GM18511 (cell line): ENCODE data around the gene SFN.
A peak's percentile ranks its signal among the peaks of the same experiment; 100 is the strongest.
"Not testable (repeated sequence)": the region's sequence is repeated elsewhere in the genome, so short reads cannot be mapped to it uniquely, and the experiment has no call there.

Experiments used
- ATAC-seq: cut with Tn5 transposase; IDR thresholded peaks from one replicate; pipeline ENCODE4 v1.9.1; 2021; ENCODE audit warnings: mild to moderate bottlenecking, moderate library complexity; ENCODE audit not compliant: unreplicated experiment

Gene SFN

GRCh38 chr1:26861889-26862378, 1.0 kb upstream of the SFN start:
- no peak for ATAC-seq

- no peak for ATAC-seq
Measured at GRCh38 chr1:26863685-26864077, 732 bp downstream of the SFN start.

- ATAC-seq: peak; percentile 86
Measured at GRCh38 chr1:26864610-26865480, 1.9 kb downstream of the SFN start.

GRCh38 chr1:26873097-26873496, 10.1 kb downstream of the SFN start:
- ATAC-seq: not testable (repeated sequence)

GRCh38 chr1:26874896-26875295, 11.9 kb downstream of the SFN start:
- no peak for ATAC-seq

DNA sequence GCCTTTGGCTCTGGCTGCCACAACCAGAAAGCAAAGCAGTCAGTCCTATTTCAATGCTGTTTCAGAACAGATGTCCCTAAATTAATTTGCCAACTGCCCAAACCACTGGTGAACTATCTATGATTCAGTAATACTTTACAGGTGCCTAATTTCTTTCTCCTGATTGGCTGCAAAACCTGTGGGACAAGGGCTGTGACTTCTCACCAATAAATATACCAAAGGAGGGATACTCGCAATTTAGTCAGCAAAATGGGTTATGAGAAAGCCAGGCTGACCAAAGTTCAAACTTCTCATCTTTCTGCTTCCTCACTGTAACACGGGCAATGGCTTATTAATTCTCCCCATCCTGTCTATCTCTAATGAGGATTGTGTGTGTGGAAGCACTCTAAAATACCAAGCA, 14.4 kb downstream of the SFN start:
- ATAC-seq: no peak

DNA sequence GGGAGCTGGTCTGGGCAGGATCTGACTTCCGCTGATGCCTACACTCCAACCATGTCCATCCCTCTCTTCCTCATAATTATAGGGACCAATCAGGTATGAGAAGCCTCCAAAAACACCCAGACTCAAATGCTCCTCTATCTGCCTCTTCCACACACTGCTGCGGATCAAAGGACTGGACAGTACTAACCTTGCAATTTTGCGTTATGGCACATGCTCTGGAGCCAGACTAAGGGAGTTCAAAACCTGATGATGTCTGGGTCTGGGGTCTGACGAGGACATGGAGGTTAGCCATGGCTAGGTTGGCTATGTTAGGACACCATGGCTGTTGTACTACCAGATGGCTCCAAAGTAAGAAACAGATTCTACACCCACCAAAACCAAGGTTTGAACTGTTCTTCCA, 16.8 kb downstream of the SFN start:
- ATAC-seq: no peak

DNA sequence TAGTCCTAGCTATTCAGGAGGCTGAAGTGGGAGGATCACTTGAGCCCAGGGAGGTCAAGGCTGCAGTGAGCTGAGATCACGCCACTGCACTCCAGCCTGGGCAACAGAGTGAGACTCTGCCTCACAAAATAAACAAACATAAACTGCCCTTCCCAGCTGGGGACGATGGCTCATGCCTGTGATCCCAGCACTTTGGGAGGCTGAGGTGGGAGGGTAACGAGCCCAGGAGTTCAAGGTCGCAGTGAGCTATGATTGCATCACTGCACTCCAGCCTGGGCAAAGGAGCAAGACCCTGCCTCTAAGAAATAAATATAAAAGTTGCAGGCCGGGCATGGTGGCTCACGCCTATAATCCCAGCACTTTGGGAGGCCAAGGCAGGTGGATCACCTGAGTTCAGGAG, 18.7 kb downstream of the SFN start:
- not testable (repeated sequence) for ATAC-seq

DNA sequence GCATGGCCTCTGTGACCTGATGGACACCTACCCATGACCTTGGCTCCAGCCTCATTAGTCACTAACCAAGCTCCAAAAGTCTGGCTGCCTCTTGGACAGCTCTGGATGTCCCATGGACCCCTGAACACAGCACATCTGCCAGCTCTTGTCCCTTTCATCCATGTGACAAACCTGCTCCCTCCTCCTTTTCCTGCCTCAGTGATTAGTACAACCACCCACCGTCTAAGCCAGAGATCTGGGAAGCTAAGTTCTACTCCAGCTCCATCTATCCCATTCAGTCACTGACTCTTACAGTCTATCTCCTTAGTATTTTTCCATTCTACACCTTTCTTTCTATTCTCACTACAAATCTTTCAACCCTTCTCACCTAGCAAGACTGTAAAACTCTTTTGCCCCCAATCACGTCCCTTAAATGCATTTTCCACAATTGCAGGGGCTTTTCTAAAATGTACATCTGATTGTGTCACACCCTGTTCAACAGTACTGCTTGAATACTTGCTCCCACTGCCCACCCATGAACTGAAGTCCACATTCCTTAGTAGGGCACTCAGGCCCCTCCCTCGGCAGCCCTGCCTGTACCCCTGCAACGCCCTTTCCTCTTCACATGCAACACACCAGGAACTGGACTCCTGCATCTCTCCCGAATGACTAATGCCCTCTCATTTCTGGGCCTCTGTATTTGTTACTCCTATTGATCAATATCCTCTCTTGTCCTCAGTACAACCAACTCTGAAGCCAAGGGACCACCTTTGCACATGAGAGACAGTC, 19.9 kb downstream of the SFN start:
- no peak for ATAC-seq

DNA sequence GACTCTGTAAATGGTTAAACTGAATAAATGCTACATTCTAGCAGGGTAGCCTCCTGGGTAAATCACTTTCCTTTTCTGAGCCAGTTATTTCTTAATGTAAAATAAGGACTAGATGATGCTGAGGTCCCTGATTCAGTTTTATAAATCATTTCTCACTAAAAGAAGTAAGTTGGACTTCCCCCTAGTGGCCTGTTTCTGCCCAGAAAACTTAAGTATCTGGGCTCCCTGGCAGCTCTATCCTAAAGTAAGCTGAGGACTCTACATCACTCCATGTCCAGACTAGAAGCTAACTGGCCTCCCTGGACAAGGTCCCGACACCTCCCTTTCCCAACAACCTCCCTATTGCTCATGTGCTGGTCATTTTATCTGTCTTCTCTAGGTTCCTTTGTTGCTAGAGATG, 24.2 kb downstream of the SFN start:
- no peak for ATAC-seq

DNA sequence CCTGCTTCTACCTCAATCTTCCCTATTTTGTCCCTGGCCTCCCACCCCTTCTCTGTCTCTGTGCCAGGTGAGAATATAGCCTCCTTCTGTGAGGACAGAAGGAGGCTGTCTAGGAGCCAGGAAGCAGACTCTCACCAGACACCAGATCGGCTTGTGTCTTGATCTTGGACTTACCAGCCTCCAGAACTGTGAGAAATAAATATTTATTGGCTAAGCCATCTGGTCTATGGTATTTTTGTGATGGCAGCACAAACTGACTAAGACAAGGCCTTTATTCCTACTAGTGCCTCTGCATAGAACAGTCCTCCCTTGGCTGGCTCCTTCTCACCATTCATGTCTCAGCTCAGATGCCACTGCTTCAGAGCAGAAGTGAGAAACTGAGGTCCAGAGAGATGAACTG, 25.3 kb downstream of the SFN start:
- no peak for ATAC-seq

DNA sequence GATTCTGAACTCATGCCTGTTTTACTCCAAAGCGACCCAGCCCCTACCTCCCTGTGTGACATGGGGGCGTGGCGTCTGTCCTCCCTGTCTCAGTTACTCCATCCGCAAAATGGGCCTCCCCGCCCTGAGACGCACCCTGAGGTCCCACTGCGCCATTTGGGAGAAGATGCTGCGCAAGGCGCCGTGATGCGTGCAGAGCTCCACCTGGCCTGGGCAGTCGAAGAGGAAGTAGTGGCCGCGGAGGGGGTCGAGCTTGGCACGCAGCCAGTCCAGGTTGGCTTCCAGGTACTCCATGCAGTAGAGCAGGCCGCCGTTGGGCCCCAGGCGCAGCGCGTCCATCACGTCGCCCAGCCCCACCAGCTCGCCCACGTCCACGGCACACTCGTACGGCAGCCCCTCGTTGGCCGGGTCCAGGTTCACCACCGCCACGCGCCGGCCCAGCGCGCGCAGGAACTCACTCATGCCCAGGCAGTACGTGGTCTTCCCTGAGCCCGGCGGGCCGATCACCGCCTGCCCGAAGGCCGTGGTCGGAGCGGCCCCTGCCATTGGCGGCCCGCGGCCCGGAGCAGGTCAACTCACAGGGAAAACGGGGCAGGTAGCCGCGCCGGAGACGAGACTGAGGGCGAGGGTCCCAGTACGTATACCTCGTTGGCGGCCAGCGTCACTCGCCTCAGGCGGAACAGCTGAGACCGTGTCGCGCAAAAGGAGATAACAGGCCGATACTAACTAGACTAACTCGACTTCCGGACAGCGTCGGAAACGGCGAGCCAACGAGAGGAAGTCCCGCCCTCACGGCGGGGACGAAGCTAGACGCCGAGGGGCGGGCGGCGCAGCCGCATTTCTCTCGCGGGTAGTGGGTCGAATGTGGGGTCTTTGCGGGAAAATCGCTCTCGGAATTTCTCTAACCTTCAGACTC, 26.9 kb downstream of the SFN start, which contains the start of gene GPN2:
GPN2 (minus strand) TSS at position 733 of the 916 bp plus-strand sequence; CDS start at position 546, 187 bp downstream.
- peak; percentile 91 for ATAC-seq

GRCh38 chr1:26890467-26890796, 27.5 kb downstream of the SFN start:
- peak; percentile 33 for ATAC-seq

GRCh38 chr1:26894263-26894662, 31.3 kb downstream of the SFN start:
- ATAC-seq: no peak

GRCh38 chr1:26897351-26897750, 34.4 kb downstream of the SFN start:
- no peak for ATAC-seq

DNA sequence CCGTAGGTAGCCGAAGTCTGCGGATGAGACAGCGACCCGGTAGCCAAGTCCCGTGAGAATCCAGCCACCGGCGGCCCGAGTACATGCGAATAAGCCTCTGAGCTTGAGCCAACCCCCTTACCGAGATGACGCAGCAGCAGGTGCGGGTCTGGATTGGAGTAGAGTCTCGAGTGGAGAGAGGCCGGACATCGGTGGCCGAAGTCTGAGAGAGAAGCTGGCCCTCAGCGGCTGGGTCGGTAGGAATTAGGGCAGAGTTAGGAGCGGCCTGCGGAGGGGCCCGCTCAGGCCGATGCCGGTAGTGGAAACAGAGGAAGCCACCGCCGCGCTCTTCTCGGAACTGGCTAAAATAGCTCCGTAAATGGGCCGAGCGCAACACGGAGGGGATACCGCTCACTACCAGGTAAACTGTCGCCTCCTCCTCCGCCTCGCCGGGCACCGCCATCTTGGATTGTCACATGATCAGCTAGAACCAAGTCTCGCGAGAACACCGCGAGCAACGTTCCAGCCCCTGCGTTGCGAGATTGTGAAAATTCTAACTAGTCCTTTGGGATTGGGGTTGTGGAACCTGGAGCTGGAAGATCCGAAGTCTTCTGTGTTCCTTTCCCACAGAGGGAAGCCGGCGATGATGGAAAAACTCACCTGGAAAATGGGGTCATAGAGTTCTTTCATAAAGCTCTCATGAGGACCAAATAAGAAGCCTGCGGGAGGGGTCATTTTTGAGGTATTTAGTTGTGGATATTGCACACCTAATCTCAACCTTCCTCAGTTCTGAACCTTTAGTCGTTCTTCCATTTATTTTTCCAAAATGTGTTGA, 37.3 kb downstream of the SFN start, which contains the start of gene GPATCH3:
GPATCH3 (minus strand) TSS at position 467 of the 814 bp plus-strand sequence; CDS start at position 442, 25 bp downstream.
- ATAC-seq: peak; percentile 69

GRCh38 chr1:26900815-26901511, 38.0 kb downstream of the SFN start:
- no peak for ATAC-seq

DNA sequence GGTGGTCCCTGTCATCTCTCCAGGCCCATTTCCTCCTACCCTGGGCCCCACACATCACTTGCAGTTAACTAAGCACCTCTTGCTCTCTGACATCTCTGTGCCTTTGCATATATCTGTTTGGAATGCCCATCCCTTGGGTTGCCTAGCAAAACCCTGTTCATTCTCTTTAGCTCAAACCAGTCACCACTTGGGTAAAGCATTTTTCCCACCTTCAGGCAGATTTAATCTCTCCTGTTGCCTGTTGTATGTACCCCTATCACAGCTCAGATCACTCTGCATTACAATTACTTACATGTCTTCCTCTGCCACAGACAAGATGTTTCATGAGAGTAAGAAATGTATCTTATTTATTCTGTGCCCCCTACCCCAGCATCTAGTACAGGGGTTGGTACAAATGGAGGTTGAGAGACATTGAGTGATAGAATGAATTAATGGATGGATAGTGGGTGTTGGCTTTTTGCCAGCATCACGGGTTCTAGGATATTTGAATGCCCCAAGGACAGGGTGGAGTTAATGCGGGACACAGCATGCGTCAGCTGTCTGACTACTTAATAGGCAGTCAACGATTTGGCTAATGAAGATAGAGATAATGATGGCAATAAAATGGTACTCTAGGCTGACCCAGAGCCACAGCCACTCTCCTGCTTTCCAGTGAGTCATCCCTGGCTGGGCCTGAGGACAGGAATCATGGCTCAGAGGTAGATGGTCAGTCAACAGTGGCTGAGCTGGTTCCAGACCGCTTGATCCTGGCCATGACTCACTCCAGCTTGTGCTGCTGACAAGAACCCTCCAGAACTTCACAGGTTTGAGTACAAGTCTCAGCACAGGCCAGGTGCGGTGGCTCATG, 44.3 kb downstream of the SFN start:
- no peak for ATAC-seq
